Neural progenitor cell (in vitro differentiated cells): ENCODE data around the gene MRPL19.

Experiments used
- CTCF ChIP-seq: fragments of 200-600 bp; sonication (generic); IDR thresholded peaks from 2 replicates; pipeline ENCODE4 v1.5.1; 2017; ENCODE audit warnings: antibody characterized with exemption, mild to moderate bottlenecking
- EZH2 ChIP-seq: fragments of 200-600 bp; sonication (generic); IDR thresholded peaks from 2 replicates; pipeline ENCODE4 v1.6.1; 2017; ENCODE audit warnings: antibody characterized with exemption, mild to moderate bottlenecking, moderate library complexity
- EZH2phosphoT487 ChIP-seq: fragments of 200-600 bp; sonication (generic); IDR thresholded peaks from 2 replicates; pipeline ENCODE4 v1.6.1; 2017; ENCODE audit warnings: antibody characterized with exemption

- TF ChIP-seq EZH2phosphoT487, result no peak
- TF ChIP-seq CTCF, result no peak
- TF ChIP-seq EZH2, result no peak
Measured at GRCh38 chr2:75596784-75597183, 49.8 kb upstream of the MRPL19 start.
